ENCODE data around the gene OR2M7. TPM values are rescaled to one million over a fixed set of nuclear protein-coding genes. Genes with fewer than 3 reads are reported as not detected.

Gene OR2M7
- not detected in 5 replicates for total RNA-seq (2022; extraction: Qiagen RNA extraction)

GRCh38 chr1:248324468-248324867, at the start of gene OR2M7:
Gene OR2M7, minus strand, starts transcription at chr1:248324568. Its CDS starts 0 bp downstream, at chr1:248324568.

GRCh38 chr1:248361121-248361715, 36.9 kb upstream of the OR2M7 start, which contains the start of gene OR2T4:
Gene OR2T4, plus strand, starts transcription at chr1:248361665. Its CDS starts 0 bp downstream, at chr1:248361665.

GRCh38 chr1:248348475-248348874, 24.1 kb upstream of the OR2M7 start, which contains the start of gene OR14C36:
Gene OR14C36, plus strand, starts transcription at chr1:248348775. Its CDS starts 0 bp downstream, at chr1:248348775.

GRCh38 chr1:248303324-248303723, 21.0 kb downstream of the OR2M7 start, which contains the start of gene OR2T12:
Gene OR2T12, minus strand, starts transcription at chr1:248303424. Its CDS starts 7,846 bp downstream, at chr1:248295578.

GRCh38 chr1:248277876-248278275, 46.5 kb downstream of the OR2M7 start, which contains the start of gene OR2T33:
Gene OR2T33, minus strand, starts transcription at chr1:248277976. Its CDS starts 4,162 bp downstream, at chr1:248273814.

Other genes starting within 250 kb of the OR2M7 start
- gene OR2L13, start 229.4 kb downstream of the OR2M7 start, total RNA-seq (2022; extraction: Qiagen RNA extraction): not detected in 5 replicates
- not detected in 5 replicates for gene OR2M5, start 179.4 kb downstream of the OR2M7 start, total RNA-seq (2022; extraction: Qiagen RNA extraction)
- not detected in 5 replicates for gene OR2M2, start 149.7 kb downstream of the OR2M7 start, total RNA-seq (2022; extraction: Qiagen RNA extraction)
- not detected in 5 replicates for gene OR2M3, start 127.3 kb downstream of the OR2M7 start, total RNA-seq (2022; extraction: Qiagen RNA extraction)
- not detected in 5 replicates for gene OR2M4, start 93.2 kb downstream of the OR2M7 start, total RNA-seq (2022; extraction: Qiagen RNA extraction)
- gene OR2T33, start 46.6 kb downstream of the OR2M7 start, total RNA-seq (2022; extraction: Qiagen RNA extraction): not detected in 5 replicates
- gene OR2T12, start 21.1 kb downstream of the OR2M7 start, total RNA-seq (2022; extraction: Qiagen RNA extraction): not detected in 5 replicates
- gene OR14C36, start 24.2 kb upstream of the OR2M7 start, total RNA-seq (2022; extraction: Qiagen RNA extraction): not detected in 5 replicates
- not detected in 5 replicates for gene OR2T4, start 37.1 kb upstream of the OR2M7 start, total RNA-seq (2022; extraction: Qiagen RNA extraction)
- not detected in 5 replicates for gene OR2T6, start 51.2 kb upstream of the OR2M7 start, total RNA-seq (2022; extraction: Qiagen RNA extraction)
- gene OR2T1, start 78.5 kb upstream of the OR2M7 start, total RNA-seq (2022; extraction: Qiagen RNA extraction): not detected in 5 replicates
- gene OR2T2, start 121.1 kb upstream of the OR2M7 start, total RNA-seq (2022; extraction: Qiagen RNA extraction): not detected in 5 replicates
- not detected in 5 replicates for gene OR2T3, start 148.8 kb upstream of the OR2M7 start, total RNA-seq (2022; extraction: Qiagen RNA extraction)
- not detected in 5 replicates for gene OR2T5, start 164.0 kb upstream of the OR2M7 start, total RNA-seq (2022; extraction: Qiagen RNA extraction)
- gene OR2G6, start 183.5 kb upstream of the OR2M7 start, total RNA-seq (2022; extraction: Qiagen RNA extraction): not detected in 5 replicates
- not detected in 5 replicates for gene OR2T29, start 238.2 kb upstream of the OR2M7 start, total RNA-seq (2022; extraction: Qiagen RNA extraction)

Measured in A549 treated with AZD2906 at 1 μM for 4 hours (cell line).